DND-41 (cell line): ENCODE measurements around the gene FAM222B.
"Not testable (repeated sequence)": the region's sequence is repeated elsewhere in the genome, so short reads cannot be mapped to it uniquely, and the experiment has no call there.

Experiments used
- EZH2 ChIP-seq: IDR thresholded peaks from 3 replicates; pipeline ENCODE4 v1.6.1; 2012; ENCODE audit warnings: borderline replicate concordance, low read depth, mild to moderate bottlenecking, moderate library complexity, low read length, inconsistent platforms; ENCODE audit not compliant: severe bottlenecking
- TF ChIP-seq, protein P1 (sequence below): IDR thresholded peaks from 2 replicates; pipeline ENCODE4 v1.5.1; 2012; ENCODE audit warnings: borderline replicate concordance, low read length, moderate library complexity, mild to moderate bottlenecking; ENCODE audit not compliant: poor library complexity, severe bottlenecking; ENCODE audit errors: extremely low read depth

DNA sequence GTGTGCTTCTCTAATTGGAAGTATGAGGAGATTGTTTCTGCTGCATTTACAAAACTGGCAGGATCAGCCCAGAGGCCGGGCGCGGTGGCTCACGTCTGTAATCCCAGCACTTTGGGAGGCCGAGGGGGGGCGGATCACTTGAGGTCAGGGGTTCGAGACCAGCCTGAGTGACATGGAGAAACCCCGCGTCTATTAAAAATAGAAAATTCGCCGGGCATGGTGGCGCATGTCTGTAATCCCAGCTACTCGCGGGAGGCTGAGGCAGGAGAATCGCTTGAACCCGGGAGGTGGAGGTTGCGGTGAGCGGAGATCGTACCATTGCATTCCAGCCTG, 121.6 kb downstream of the FAM222B start:
- TF ChIP-seq, protein P1, sequence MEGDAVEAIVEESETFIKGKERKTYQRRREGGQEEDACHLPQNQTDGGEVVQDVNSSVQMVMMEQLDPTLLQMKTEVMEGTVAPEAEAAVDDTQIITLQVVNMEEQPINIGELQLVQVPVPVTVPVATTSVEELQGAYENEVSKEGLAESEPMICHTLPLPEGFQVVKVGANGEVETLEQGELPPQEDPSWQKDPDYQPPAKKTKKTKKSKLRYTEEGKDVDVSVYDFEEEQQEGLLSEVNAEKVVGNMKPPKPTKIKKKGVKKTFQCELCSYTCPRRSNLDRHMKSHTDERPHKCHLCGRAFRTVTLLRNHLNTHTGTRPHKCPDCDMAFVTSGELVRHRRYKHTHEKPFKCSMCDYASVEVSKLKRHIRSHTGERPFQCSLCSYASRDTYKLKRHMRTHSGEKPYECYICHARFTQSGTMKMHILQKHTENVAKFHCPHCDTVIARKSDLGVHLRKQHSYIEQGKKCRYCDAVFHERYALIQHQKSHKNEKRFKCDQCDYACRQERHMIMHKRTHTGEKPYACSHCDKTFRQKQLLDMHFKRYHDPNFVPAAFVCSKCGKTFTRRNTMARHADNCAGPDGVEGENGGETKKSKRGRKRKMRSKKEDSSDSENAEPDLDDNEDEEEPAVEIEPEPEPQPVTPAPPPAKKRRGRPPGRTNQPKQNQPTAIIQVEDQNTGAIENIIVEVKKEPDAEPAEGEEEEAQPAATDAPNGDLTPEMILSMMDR, result not testable (repeated sequence)
- not testable (repeated sequence) for TF ChIP-seq EZH2
